GM18861 (cell line): Measurements from ENCODE around the gene GNPNAT1.
A peak's percentile ranks its signal among the peaks of the same experiment; 100 is the strongest.

Experiments used
- ATAC-seq: cut with Tn5 transposase; IDR thresholded peaks from one replicate; pipeline ENCODE4 v1.9.1; 2021; ENCODE audit not compliant: unreplicated experiment

Gene GNPNAT1

DNA sequence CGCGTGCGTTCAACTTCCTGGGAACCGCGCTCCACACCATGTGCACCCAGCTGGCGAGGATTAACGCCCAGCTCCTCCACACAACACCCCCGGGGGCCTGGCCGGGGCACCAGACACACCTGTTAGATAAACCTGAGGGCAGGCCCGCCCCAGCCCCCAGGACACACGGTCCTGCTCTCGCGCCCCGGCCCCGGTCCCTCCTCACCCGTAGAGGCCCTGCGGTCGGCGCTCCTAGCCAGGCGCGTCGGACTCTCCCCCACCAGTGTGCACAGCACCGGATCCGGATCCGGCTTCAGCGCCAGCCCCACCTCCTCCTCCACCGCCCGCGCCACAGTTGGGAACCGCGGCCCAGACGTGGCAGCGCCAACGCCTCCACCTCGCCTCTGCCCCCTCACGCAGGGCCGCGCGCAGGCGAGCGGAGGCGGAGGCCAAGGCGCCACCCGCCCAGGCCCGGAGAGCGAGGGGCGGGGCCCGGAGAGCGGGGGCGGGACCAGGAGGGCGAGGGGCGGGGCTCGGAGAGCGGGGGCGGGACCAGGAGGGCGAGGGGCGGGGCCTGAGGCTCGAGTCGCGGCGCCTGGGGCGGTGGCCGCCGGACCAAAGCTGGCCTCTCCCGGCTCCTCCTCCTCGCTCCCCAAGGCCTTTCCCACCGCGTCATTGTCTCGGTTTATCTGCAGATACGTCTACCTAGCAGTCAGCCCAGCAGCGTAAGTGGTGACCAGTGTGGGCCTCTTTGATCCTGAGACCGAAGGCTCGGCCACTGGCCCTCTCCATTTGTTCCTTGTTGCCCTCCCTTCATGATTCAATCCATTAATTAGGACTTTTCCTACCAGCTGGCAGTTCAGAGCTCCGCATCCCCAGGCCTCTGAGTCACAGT is at the start of gene GNPNAT1:
GNPNAT1 (minus strand) TSS at position 385 of the 874 bp plus-strand sequence. CDS start 6,957 bp downstream, outside the sequence.
- peak; percentile 81 for ATAC-seq

DNA sequence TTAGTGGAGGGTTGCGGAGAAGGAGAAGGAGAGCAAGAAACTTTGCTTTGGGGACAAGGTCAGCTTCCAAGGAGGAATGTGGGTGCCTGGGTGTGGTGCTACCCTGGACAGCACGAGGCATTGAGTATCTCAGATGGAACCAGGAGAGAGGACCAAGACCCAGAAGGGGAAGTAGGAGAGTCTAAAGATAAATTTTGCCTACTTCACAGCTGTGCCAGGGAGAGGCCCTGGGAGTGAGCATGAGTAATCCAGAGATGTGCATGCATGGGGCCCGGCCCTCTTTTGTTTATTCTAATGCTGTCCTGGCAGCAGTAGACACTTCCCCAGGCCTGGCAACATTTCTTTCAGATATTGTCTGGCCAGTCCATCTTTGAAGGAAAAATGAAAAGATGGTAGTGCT is 49.5 kb upstream of the GNPNAT1 start:
- no peak for ATAC-seq

DNA sequence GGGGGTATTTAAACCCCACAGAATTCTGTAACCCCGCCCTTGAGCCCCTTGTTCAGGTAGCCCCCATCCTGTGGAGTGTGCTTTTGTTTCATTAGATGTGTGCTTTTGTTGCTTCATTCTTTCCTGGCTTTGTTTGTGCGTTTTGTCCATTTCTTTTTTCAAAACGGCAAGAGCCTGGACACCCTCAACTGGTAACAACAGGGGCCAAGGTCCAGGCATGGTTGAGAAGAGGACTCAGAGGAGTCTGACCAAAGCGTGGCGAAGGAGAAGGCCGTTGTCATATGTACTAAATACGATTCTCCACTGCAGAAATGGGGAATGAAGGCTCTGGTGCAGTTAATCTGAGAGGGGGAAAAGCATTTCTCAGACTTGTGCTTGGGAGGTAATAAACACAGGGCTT is 46.0 kb upstream of the GNPNAT1 start:
- ATAC-seq, result no peak

DNA sequence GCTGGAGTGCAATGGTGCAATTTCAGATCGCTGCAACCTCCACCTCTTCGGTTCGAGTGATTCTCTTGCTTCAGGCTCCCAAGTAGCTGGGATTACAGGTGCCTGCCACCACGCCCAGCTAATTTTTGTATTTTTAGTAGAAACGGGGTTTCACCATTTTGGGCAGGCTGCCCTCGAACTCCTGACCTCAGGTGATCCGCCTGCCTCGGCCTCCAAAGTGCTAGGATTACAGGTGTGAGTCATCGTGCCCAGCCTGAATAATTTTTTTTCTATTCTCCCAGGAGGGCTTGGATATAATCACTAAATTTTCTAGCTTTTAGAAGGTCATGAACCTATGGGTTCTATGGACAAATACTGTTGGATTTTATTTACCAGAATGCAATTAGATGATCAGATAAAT is 44.7 kb upstream of the GNPNAT1 start:
- no peak for ATAC-seq

DNA sequence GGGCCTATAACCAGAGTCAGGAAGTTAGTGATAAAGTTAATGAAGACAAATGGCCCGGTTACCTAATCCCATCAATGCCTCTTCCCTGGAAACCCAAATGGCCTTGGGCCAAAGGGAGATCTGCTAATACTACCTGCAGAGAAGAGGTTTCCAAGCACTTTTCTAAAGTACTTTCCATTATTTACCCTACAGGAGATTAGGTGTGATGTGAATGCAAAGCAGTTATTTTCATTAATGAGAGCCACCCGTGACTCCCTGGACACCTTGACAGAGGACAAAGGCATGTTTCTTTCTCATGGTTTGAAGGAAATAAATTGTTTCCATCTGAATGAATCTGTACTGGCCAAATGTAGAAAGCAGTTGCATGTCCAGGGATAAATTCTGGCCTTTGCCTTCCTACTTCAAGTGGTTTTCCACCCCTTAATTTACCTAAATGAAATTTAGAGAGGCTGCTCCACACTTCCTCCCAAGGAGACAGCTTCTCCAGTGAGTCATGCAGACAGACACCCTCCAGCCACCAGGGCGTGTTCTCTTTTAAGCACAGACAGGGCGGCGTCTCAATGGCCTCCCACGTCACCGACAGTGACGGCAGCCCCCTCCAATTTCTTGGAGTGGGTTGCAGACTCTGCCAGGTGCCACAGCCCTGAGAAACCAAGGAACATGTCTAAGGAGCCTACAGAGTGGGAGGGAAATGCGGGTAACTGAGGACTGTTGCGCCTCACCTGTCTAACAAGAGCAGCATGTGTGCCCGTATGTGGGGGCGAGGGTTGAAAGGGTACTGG is 43.9 kb upstream of the GNPNAT1 start:
- no peak for ATAC-seq

DNA sequence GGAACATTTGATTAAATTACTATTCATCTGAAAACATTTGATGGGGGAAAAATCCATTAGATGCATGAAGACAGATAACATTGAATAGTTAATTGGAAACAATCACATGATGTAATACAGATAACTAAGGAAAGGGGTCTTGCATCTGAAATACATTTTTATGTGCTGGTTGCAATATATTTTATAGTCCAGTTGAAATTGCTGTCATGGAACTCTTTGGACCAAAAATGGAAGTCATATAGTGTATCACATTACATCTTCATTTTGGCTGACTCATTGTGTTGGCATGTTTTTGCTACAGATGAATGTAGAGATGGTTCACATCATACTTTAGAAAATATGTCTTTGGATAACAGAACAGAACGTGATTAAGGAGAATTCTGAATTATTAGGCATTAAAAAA is 43.0 kb upstream of the GNPNAT1 start:
- no peak for ATAC-seq

DNA sequence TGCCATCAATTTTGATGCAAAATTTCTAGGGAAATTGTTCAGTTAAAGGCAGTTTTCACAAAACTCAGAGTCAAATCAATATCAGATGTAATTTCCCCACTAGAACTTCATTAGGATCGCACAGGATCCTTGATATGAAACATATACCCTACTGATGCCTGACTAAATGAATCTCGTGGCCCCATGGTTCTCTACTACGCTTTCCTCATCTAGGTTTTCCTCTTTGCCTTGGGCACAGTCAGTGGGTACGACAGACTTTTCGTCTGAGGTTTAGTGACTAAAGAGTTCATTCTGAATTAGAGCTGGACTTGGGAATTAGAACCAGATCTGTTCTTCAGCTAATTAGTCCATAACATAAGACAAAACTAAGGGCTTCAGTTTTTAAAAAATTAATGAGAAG is 42.5 kb upstream of the GNPNAT1 start:
- ATAC-seq, result no peak

DNA sequence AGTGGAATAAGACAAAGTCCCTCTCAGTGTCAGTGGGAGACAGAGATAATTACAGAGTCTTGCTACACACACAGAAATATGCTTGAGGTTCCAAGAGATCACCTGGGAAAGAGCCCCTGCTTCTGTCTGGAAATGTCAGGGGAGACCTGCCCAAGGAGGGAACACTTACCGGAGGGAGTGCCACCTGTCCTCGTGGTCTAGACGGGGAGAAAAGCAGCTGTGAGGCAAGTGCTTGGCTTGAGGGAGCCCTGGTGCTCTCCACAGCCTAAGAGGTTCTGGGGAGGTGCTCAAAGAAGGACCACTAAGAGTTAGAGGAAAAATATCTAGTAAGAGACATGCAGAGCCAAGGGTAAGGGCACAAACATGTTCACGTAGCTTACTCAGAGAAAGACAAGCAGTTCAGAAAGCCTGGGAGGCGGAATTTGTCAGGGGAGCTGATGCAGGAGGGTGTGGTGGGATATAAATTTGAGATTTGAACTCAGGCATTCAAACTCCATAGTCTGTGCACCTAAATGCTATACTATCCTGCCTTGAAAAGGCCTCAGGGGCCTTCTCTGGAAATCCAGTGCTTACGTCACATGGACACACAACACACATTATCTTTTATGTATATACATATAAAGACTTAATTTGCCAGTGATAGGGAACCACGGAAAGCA is 38.2 kb upstream of the GNPNAT1 start:
- ATAC-seq, result no peak

DNA sequence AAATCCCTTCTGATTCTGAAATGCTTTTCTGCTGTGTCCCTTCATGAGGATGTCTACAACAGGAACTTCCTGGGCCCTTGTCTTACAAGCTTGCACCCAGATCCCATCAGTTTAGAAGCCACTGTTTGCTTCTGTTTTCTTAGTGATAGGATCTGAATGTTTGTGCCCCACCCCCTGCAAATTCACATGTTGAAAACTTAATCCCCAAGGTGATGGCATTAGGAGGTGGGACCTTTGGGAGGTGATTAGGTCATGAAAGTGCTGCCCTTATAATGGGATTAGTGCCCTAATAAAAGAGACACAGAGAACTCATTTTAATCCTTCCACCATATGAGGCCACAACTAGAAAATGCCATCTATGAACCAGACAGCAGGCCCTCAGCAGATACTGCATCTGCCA is 36.0 kb upstream of the GNPNAT1 start:
- ATAC-seq, result no peak

DNA sequence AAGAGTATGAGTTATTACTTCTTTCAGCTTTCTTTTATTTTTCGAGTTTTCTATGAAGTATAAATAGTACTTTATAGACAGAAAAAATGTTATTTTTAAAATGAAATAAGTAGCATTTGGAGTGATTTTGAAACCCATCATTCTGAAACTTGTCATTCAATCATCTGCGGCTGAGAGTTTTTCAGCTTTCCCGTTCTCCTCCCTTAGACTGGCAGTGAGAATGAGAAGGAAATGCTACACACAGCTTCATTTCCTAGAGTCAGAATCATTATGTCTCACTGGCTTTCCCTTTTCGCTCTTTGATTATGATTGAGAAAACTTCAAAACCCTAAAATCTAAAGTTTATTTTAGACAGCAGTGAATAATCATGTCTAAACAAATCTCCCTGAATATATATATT is 33.7 kb upstream of the GNPNAT1 start:
- ATAC-seq, result no peak

DNA sequence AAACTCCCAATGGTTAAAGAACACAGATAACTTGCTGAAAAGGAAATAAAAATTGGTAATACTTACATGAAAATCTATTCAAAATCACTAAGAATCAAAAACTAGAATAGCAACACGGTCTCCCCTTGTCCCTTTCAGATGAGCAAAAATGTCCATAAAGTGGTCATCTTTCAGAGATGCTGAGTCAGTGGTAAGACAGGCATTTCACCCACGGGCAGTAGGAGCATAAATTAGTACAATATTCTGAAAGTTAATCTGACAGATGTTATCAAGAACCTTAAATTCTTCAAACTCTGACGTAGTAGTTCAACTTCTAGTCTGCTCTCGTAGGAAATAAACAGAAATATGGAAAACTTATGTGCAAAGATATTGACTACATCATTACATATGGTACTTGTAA is 33.1 kb upstream of the GNPNAT1 start:
- ATAC-seq, result no peak

DNA sequence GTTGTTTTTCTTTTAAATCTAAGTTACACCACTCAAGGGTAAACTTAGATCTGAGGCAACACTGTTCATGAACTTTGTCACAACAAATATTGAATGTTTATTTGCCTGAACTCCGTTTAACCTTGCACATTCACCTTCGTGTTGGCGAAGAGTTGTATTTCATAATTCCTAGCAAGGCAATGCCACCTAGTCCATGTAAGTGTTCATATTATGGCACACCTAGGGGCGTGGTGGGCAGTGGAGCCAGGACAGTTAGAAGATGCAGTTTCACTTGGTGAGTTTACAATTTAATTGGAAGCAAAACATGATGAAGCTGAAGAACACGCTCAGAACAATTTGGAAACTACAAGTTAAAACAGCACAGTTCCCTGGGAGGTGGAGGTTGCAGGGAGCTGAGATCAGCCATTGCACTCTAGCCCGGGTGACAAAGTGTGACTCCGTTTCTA is 30.4 kb upstream of the GNPNAT1 start:
- no peak for ATAC-seq

DNA sequence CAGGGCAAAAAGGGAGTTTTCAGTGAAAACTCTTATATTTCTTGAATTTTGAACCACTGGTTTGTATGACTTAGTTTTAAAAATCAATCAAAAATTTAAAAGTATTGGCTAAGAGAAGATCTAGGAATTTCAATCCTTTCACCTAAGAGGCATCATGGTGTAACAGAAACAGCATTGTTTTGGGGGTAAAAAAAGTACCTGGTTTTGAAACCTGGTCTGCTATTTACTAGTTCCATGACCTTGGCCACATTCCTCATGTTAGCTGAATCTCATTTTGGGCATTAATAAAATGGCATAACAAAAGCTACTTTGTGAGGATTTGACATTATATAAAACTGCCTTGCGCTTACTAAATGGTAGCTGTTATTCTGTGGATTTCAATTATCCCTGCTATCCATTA is 16.7 kb upstream of the GNPNAT1 start:
- ATAC-seq, result no peak

DNA sequence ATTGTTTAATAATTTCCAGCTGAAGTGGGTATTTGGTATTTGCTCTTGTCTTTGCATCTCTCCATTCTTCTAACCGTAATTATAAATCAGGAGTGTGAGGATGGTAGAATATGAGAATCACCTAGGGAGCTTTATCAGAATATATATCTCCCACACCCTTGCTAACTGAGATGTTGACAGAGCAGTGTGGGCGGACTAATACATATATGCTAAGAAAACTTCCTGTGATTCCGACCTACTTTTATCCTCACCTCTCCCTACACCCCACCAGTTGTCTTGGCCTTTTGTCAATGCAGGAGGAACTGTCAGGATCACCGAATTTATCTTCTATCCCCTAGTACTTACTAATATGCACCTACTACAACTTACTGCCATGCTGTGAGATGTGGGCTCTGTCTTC is 14.7 kb upstream of the GNPNAT1 start:
- no peak for ATAC-seq

DNA sequence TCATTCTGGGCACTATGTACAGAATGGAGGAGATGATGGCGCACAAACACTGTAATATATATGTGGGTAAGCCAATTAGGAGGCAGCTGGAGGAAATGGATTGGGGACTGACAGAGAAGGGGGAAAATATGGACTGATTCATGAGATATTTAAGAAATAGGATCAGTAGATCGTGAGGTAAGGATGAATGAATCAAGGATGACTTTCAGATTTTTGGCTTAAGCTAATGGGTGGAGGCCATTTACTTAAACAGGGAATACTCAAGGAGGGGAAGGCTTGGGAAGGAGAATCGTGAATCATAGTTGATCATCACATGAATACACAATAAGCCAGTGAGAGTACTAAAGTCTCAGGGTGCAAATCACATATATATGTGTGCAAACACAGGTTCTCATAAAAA is 11.2 kb upstream of the GNPNAT1 start:
- no peak for ATAC-seq

DNA sequence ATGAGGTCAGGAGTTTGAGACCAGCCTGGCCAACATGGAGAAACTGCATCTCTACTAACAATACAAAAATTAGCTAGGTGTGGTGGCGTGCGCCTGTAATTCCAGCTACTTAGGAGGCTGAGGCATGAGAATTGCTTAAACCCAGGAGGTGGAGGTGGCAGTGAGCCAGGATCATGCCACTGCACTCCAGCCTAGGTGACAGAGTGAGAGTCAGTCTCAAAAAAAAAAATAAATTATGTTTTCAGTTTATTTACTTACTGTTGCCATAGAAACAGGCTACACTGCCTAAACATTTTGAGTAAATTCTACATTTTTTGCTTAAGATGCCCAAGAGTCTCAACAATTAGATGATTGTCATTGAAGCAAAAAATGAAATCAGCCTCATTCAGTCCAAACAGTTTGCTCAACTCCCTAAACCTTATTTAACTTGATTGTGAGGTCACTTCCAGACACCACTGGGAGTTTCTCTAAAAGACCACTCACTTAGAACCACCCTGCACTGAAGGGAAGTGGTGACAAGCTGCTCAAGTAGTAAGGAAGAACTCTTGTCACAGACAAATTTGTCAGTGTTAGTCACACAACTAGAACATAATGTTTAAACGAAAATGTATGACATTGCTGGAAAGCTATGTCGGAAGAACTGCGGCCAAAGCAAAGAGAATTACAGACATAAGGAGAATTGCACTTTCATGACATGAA is 9.8 kb upstream of the GNPNAT1 start:
- no peak for ATAC-seq

DNA sequence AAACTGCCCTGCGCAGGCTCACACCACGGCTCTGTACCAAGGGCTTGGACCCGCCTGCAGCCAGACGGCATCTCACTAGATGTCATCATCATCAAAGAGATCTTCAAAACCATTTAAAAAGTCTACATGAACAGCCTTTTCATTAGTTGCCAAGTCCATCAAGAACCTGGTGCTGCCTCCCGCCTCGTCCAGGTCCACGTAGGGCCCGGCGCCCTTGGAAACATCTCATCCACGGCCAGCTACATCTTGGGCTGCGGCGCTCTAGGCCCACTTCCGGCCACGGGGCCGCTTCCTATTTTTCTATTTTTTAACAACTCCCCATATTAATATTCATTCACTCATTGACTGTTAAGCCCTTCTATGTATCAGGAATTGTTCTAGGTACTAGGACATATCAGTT is 7.4 kb upstream of the GNPNAT1 start:
- ATAC-seq, result no peak

DNA sequence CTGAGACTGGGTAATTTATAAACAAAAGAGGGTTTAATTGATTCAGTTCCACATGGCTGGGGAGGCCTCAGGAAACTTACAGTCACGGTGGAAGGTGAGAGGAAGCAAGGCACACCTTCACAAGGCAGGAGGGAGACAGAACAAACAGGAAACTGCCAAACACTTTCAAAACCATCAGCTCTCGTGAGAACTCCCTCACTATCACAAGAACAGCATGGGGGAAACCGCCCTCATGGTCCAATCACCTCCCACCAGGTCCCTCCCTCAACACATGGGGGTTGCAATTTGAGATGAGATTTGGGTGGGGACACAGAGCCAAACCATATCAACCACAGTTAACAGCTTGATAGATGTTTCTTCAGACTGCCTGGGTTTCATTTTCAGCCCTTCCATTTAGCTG is 6.2 kb upstream of the GNPNAT1 start:
- no peak for ATAC-seq

DNA sequence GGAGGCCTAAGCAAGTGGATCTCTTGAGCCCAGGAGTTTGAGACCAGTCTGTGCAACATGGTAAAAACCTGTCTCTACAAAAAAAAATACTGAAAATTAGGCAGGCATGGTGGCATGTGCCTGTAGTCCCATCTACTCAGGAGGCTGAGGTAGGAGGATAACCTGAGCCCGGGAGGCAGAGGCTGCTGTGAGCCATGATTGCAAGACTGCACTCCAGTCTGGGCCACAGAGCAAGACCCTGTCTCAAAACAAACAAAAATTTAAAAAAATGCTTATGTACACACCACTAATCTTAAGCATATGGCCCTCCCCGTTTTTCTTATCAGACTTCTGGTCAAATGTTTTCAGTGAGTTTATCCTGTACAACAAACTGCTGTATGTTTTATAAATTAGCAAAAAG is 1.7 kb upstream of the GNPNAT1 start:
- no peak for ATAC-seq

DNA sequence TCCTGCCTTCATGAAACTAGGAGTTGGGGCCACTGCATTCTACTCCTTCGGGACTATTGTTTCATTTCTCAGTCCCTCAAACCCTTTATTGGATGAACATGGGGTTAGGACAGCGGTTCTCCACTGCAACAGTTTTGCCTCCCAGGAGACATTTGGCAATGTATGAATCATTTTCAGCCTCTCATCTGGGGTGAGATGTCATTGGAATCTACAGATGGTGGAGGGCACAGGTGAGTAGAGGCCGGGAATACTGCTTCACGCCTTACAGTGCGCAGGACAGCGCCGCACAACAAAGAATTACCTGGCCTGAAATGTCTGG is 649 bp upstream of the GNPNAT1 start:
- no peak for ATAC-seq

DNA sequence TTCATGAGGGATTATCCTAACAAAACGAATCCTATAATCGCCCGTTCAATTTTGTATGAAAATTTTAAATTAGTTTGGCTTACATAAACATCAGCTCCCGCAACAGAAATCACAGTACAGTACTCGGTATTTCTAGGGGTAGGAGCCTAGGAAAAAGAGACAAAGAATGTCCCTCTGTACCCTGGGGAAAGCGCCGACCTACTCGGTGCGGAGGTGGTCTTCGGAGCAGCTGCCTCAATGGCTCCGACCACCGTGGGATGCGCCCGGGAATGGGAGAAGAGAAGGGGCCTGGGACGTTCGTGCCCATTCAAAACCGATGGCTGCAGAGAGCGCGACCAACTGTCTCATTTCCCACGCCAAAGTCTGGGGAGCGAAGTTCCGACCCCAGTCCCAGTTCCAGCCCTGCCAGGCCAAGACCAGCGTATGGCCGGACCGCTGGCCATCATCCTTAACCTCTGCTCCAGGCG is 618 bp downstream of the GNPNAT1 start:
- ATAC-seq, result peak; percentile 13
